ENCODE data around the gene SNRPB. TPM values are rescaled to one million over a fixed set of nuclear protein-coding genes. Genes with fewer than 3 reads are reported as not detected.

SNRPB gene
- total and polyA plus RNA-seq, 2 donors (not counting 3 experiments of a cell fraction or from before 2014, with no cell fraction given): 296 to 340 TPM

GRCh38 chr20:2467412-2467811 is 3.2 kb downstream of the SNRPB start:
- H3K4me1 ChIP-seq (ENCODE audit: control insufficient read depth, extremely low read depth, insufficient read depth, low read length): peaks cover 17% of the 10 kb centered on the region
- H3K4me2 ChIP-seq (ENCODE audit: insufficient read depth, low read length): no peak overlapping the region
- no peak overlapping the region for H3K27ac ChIP-seq (ENCODE audit: insufficient read depth, low read depth, low read length)
- dilution Hi-C loops (cut with MboI; ENCODE audit: extremely low pct_ligation_motif_present, low sequenced_read_pairs) (no loop called here), intact Hi-C loops (cut with micrococcal nuclease) (no loop called here)
- no peaks in the 10 kb centered on the region for H3K27me3 ChIP-seq (ENCODE audit: control insufficient read depth in 2 of 2, insufficient read depth in 2 of 2, low read length in 2 of 2)
- peaks cover 7% of the 10 kb centered on the region for H4K20me1 ChIP-seq (replicated peaks; ENCODE audit: control insufficient read depth, extremely low read depth, insufficient read depth, low read length)
- H3K79me2 ChIP-seq (ENCODE audit: control insufficient read depth, insufficient read depth, low read length): peaks cover 61% of the 10 kb centered on the region
- no peaks in the 10 kb centered on the region for H3K9me3 ChIP-seq (replicated peaks; ENCODE audit: control insufficient read depth, insufficient read depth, low read length)
- peaks cover 32 to 48% of the 10 kb centered on the region in 2 experiments for H3K36me3 ChIP-seq (ENCODE audit: control insufficient read depth in 2 of 2, extremely low read depth in 1 of 2, insufficient read depth in 2 of 2, low read length in 2 of 2)
- H3K4me3 ChIP-seq (replicated peaks in 1 of 3; ENCODE audit: insufficient read depth in 1 of 3, low read depth in 1 of 3, low read length in 3 of 3): no peak overlapping the region
- no peak overlapping the region for H2AFZ ChIP-seq (ENCODE audit: low read depth, low read length)
- no peak for FAIRE-seq
- TF ChIP-seq GATA2 (IDR thresholded peaks at IDR 0.05; ENCODE audit: insufficient read depth, insufficient read length, low read depth, low read length) (no peak), POLR2A (IDR thresholded peaks at IDR 0.05; ENCODE audit: low read depth, low read length) (no peak), EZH2 (IDR thresholded peaks at IDR 0.05; ENCODE audit: borderline replicate concordance, low read depth, low read length, severe bottlenecking) (no peak), CTCF (IDR thresholded peaks at IDR 0.05; ENCODE audit: extremely low read depth in 1 of 2, insufficient read depth in 1 of 2, low read depth in 1 of 2, low read length in 2 of 2) (no peak), POLR2AphosphoS5 (IDR thresholded peaks at IDR 0.05; ENCODE audit: insufficient read depth, low read depth, low read length) (no peak), JUN (IDR thresholded peaks at IDR 0.05; ENCODE audit: borderline replicate concordance, insufficient read depth, insufficient read length, low read depth) (no peak), MYC (IDR thresholded peaks at IDR 0.05; ENCODE audit: low read depth, low read length) (no peak), FOS (IDR thresholded peaks at IDR 0.05; ENCODE audit: borderline replicate concordance, insufficient read depth, low read length) (no peak)
- ChIA-PET CTCF (interaction anchor here (0.6 to 2.6 kb wide), 4 partner anchors 10 to 57 kb away, joined by 3 to 9 read pairs (median 4); no protein-coding TSS in a partner anchor), POLR2A (no interaction called here)
- no peak for DNase-seq (ENCODE audit: low read depth, low spot score)
- BruUV-seq (replicated peaks): no TSS peak
- no peak overlapping the region for H3K9ac ChIP-seq (replicated peaks; ENCODE audit: extremely low read depth, insufficient read depth, low read length)
- no peaks in the 10 kb centered on the region for H3K9me1 ChIP-seq (replicated peaks; ENCODE audit: control insufficient read depth, extremely low read depth, insufficient read depth, low read length)

All from endothelial cell of umbilical vein (primary cell).